AG04449 (cell line): ENCODE measurements around the gene DIRAS1.

ENCODE experiments used
- CTCF ChIA-PET: fragments of 350-600 bp; formaldehyde crosslinking; extraction: SDS; loops from one replicate; lab custom pipeline; 2021; ENCODE audit warnings: antibody characterized with exemption; lab: Yijun Ruan, JAX
- POLR2A ChIA-PET: fragments of 400-600, 350-600 bp; formaldehyde crosslinking; extraction: SDS; loops from one replicate; lab custom pipeline; 2020; ENCODE audit warnings: antibody characterized with exemption, inconsistent platforms; lab: Yijun Ruan, JAX
- DNase-seq: peaks from one replicate; pipeline ENCODE4 v3.0.0-alpha.2; 2010; ENCODE audit warnings: low read depth, low spot score
- H3K4me3 ChIP-seq: 2 replicates; pipeline ENCODE4 v1.5.1; 2011; ENCODE audit warnings: low read depth, mild to moderate bottlenecking, control low read depth, low read length
- CTCF ChIP-seq: IDR thresholded peaks from one replicate; pipeline ENCODE4 v1.5.1; 2011; ENCODE audit warnings: mild to moderate bottlenecking, moderate library complexity, low read length, control low read depth, inconsistent platforms; ENCODE audit not compliant: insufficient read depth; ENCODE audit errors: missing control alignments

DIRAS1 gene

GRCh38 chr19:2766594-2767372, 45.6 kb upstream of the DIRAS1 start:
- DNase-seq, result no peak
- no peak for TF ChIP-seq CTCF
- ChIA-PET CTCF (interaction anchor here (3.8 kb wide), 1 partner anchor 18 kb away, joined by 14 read pairs; no protein-coding TSS in a partner anchor), POLR2A (no interaction called here)
- no peak overlapping the region for H3K4me3 ChIP-seq

- ChIA-PET CTCF (interaction anchor here (1.0 to 3.8 kb wide), 3 partner anchors 16 to 19 kb away, joined by 3 to 14 read pairs (median 3); partner anchors contain the start of gene SGTA), POLR2A (no interaction called here)
- DNase-seq, result no peak
- TF ChIP-seq CTCF, result no peak
- no peak overlapping the region for H3K4me3 ChIP-seq
These were observed 44.2 kb upstream of the DIRAS1 start for GRCh38 chr19:2765376-2765775.

- H3K4me3 ChIP-seq, result no peak overlapping the region
- POLR2A ChIA-PET, result no interaction called here
- TF ChIP-seq CTCF, result no peak
- no peak for DNase-seq
- CTCF ChIA-PET, result interaction anchor here (1.0 to 3.8 kb wide), 2 partner anchors 16 to 18 kb away, joined by 3 to 14 read pairs; no protein-coding TSS in a partner anchor
These were observed 43.8 kb upstream of the DIRAS1 start for GRCh38 chr19:2764945-2765344.

- H3K4me3 ChIP-seq, result no peak overlapping the region
- TF ChIP-seq CTCF, result no peak
- CTCF ChIA-PET, result interaction anchor here (1.5 to 3.8 kb wide), 2 partner anchors 15 to 115 kb away, joined by 7 to 14 read pairs; no protein-coding TSS in a partner anchor
- POLR2A ChIA-PET, result no interaction called here
- no peak for DNase-seq
These were observed 42.5 kb upstream of the DIRAS1 start for GRCh38 chr19:2763687-2764086.

- ChIA-PET POLR2A (no interaction called here), CTCF (interaction anchor here (0.6 to 1.5 kb wide), 4 partner anchors 13 to 122 kb away, joined by 3 to 7 read pairs (median 5); no protein-coding TSS in a partner anchor)
- H3K4me3 ChIP-seq, result no peak overlapping the region
- DNase-seq, result no peak
- TF ChIP-seq CTCF, result no peak
These were observed 41.8 kb upstream of the DIRAS1 start for GRCh38 chr19:2762783-2763496.
